Activated naive CD4-positive, alpha-beta T cell treated with anti-CD3 and anti-CD28 coated beads, Interleukin-2, amount 50 U/mL, for 24 hours (primary cell): ENCODE data around the gene C4A.
"Not testable (repeated sequence)": the region's sequence is repeated elsewhere in the genome, so short reads cannot be mapped to it uniquely, and the experiment has no call there.

Experiments used
- H3K27ac Mint-ChIP-seq: one replicate; pipeline ENCODE4 v1.8.0; 2021; ENCODE audit warnings: mild to moderate bottlenecking, mixed read lengths
- H3K27me3 Mint-ChIP-seq: one replicate; pipeline ENCODE4 v1.8.0; 2021; ENCODE audit warnings: mixed read lengths
- H3K36me3 Mint-ChIP-seq: one replicate; pipeline ENCODE4 v1.8.0; 2021; ENCODE audit warnings: mixed read lengths
- H3K4me1 Mint-ChIP-seq: one replicate; pipeline ENCODE4 v1.8.0; 2021; ENCODE audit warnings: mixed read lengths
- H3K4me3 Mint-ChIP-seq: one replicate; pipeline ENCODE4 v1.8.0; 2021; ENCODE audit warnings: mild to moderate bottlenecking, mixed read lengths
- H3K9me3 Mint-ChIP-seq: one replicate; pipeline ENCODE4 v1.8.0; 2021; ENCODE audit warnings: mixed read lengths

C4A gene

DNA sequence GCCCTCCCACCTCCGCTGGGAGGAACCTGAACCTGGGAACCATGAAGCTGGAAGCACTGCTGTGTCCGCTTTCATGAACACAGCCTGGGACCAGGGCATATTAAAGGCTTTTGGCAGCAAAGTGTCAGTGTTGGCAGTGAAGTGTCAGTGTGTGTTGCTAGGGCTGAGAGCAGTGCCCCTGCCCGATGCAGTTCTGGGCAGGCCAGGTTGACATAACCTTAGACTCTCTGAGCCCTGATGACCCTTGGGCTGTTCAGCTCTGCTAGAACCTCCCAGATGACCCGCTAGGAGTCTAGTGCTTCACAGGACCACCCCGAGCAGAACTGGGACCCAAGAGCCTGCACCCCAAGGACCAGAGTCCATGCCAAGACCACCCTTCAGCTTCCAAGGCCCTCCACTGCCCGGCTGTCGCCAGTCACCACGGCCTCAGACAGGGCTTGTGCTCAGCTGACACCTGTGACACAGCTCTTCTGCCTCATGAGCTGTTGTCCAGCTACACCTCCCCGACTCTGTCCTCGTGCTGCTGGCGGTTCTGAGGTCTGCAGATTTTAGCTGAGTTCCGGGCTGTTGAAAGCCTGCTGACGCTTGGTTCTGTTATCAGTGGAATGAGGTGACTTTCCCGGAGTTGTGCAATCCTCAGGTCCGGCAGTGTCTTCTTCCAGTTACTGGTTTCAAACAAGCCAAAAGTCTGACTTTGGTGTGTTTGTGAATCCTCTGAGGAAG is 20.9 kb downstream of the C4A start:
- peaks cover 10% of the 10 kb centered on the region for H3K4me1 Mint-ChIP-seq
- H3K36me3 Mint-ChIP-seq, H3K4me3 Mint-ChIP-seq, H3K27me3 Mint-ChIP-seq, H3K27ac Mint-ChIP-seq, H3K9me3 Mint-ChIP-seq: not testable (repeated sequence)

DNA sequence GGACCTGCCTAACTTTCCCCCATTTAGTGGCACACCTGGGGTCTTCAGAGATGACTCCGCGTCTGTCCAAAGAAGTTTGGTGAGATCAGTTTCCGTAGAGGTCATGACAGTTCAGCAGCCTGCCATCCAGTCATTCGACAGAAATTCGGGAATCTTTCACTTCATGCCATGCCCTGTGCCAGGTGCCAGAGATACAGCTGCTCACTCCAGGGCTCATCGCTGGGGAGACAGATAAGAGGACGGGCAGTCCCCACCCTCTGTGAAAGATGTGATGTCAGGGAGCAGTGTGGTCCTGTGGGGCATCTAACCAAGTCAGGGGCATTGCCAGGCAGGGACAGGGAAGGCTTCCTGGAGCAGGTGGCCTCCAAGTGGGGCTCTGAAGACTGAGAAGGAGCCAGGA is 21.4 kb downstream of the C4A start:
- H3K9me3 Mint-ChIP-seq, H3K27ac Mint-ChIP-seq, H3K27me3 Mint-ChIP-seq, H3K4me3 Mint-ChIP-seq, H3K36me3 Mint-ChIP-seq: not testable (repeated sequence)
- H3K4me1 Mint-ChIP-seq, result peaks cover 10% of the 10 kb centered on the region

DNA sequence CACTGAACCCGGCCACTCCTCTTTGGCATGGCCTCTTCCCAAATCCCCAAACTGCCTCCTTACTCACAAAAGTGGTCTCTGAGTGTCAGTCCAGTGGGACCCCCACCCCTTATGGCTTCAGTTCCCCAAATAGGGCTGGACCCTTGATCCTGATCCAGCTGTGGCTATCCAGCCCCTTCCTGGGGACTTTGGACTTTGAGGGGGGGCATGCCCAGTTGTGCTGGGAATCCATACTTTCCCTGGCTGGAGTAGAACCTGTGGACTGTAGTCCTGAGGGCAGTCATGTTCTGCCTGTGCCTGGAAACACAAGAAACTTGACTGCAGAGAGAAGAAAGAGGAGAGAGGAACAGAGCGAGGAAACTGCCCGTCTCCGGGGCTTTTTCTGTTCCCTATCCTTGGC is 22.5 kb downstream of the C4A start:
- not testable (repeated sequence) for H3K4me3 Mint-ChIP-seq, H3K9me3 Mint-ChIP-seq, H3K36me3 Mint-ChIP-seq, H3K27me3 Mint-ChIP-seq, H3K27ac Mint-ChIP-seq
- peaks cover 10% of the 10 kb centered on the region for H3K4me1 Mint-ChIP-seq

DNA sequence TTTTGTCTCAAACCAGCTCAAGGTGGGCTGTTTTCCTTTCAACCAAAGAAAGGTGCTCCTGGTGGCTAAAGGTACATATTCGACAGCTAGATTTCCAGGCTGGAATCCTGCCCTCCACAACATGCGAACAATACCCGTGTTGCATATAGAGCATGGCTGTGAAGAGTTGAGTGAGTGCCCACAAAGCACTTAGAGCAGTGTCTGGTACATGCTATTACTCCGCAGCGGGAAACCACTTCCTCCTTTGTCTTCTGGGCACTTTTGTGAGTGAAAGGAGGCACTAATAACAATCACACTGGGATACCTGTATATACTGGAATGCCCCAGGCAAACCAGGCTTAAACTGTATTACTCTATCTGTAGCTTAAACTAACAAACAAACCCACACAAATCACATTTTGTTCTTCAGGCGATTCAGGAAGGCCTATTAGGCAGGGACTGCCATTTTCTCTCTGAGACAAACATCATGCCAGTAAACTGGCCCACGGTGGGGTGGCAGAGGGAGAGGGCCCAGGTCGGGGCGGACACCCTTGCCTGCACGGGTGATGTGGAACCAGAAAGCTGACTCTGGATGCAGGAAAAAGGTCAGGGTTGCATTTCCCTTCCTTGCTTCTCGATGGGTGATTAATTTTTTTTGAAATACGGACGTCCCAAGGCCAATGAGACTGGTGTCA is 23.1 kb downstream of the C4A start:
- H3K4me3 Mint-ChIP-seq, H3K9me3 Mint-ChIP-seq, H3K27me3 Mint-ChIP-seq, H3K36me3 Mint-ChIP-seq: not testable (repeated sequence)
- peak overlapping the region; percentile 72 for H3K27ac Mint-ChIP-seq
- H3K4me1 Mint-ChIP-seq, result peaks cover 10% of the 10 kb centered on the region

DNA sequence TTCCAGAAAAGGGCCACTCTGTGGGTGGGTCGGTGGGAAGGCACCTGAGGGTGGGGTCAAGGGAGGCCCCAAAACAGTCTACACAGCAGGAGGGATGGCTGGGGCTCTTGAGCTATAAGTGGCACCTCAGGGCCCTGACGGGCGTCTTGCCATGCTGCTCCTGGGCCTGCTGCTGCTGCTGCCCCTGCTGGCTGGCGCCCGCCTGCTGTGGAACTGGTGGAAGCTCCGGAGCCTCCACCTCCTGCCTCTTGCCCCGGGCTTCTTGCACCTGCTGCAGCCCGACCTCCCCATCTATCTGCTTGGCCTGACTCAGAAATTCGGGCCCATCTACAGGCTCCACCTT is 23.7 kb downstream of the C4A start:
- peaks cover 10% of the 10 kb centered on the region for H3K4me1 Mint-ChIP-seq
- not testable (repeated sequence) for H3K27ac Mint-ChIP-seq, H3K27me3 Mint-ChIP-seq, H3K4me3 Mint-ChIP-seq, H3K9me3 Mint-ChIP-seq, H3K36me3 Mint-ChIP-seq

DNA sequence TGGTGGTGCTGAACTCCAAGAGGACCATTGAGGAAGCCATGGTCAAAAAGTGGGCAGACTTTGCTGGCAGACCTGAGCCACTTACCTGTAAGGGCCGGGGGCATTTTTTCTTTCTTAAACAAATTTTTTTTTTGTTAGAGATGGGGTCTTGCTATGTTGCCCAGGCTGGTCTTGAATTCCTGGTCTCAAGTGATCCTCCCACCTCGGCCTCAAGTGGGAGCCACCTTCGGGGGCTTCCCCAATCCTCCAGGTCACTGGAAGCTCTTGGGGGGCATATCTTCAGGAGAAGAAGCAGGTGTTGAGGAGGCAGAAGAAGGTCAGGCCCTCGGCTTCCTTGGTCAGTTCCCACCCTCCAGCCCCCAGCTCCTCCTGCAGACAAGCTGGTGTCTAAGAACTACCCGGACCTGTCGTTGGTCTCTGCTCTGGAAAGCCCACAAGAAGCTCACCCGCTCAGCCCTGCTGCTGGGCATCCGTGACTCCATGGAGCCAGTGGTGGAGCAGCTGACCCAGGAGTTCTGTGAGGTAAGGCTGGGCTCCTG is 24.2 kb downstream of the C4A start:
- not testable (repeated sequence) for H3K27ac Mint-ChIP-seq, H3K36me3 Mint-ChIP-seq, H3K9me3 Mint-ChIP-seq, H3K4me3 Mint-ChIP-seq, H3K27me3 Mint-ChIP-seq
- peaks cover 10% of the 10 kb centered on the region for H3K4me1 Mint-ChIP-seq

DNA sequence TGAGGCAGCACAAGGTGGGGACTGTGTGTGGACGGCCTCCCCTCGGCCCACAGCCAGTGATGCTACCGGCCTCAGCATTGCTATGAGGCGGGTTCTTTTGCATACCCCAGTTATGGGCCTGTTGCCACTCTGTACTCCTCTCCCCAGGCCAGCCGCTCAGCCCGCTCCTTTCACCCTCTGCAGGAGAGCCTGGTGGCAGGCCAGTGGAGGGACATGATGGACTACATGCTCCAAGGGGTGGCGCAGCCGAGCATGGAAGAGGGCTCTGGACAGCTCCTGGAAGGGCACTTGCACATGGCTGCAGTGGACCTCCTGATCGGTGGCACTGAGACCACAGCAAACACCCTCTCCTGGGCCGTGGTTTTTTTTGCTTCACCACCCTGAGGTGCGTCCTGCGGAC is 25.2 kb downstream of the C4A start:
- H3K36me3 Mint-ChIP-seq, H3K4me3 Mint-ChIP-seq, H3K27ac Mint-ChIP-seq, H3K9me3 Mint-ChIP-seq, H3K27me3 Mint-ChIP-seq: not testable (repeated sequence)
- peaks cover 10% of the 10 kb centered on the region for H3K4me1 Mint-ChIP-seq

DNA sequence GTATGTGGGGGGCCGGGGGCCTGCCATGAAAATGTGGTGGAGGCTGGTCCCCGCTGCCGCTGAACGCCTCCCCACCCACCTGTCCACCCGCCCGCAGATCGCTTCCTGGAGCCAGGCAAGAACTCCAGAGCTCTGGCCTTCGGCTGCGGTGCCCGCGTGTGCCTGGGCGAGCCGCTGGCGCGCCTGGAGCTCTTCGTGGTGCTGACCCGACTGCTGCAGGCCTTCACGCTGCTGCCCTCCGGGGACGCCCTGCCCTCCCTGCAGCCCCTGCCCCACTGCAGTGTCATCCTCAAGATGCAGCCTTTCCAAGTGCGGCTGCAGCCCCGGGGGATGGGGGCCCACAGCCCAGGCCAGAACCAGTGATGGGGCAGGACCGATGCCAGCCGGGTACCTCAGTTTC is 26.2 kb downstream of the C4A start:
- peaks cover 10% of the 10 kb centered on the region for H3K4me1 Mint-ChIP-seq
- H3K27ac Mint-ChIP-seq, H3K27me3 Mint-ChIP-seq, H3K4me3 Mint-ChIP-seq, H3K9me3 Mint-ChIP-seq, H3K36me3 Mint-ChIP-seq: not testable (repeated sequence)

DNA sequence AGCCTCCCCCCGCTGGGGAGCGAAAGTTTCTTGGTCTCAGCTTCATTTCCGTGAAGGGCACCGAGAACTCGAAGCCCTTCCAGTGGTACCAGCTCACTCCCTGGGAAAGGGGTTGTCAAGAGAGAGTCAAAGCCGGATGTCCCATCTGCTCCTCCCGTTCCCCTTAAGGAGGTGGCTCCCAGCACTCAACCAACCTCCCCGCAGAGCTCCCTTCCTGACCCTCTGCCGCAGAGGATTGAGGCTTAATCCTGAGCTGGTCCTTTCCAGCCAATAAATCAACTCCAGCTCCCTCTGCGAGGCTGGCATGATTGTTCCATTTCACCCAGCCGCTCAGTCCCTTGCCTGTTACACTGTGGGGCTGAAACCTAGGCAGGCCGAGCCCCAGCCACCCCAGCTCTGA is 26.8 kb downstream of the C4A start:
- H3K4me1 Mint-ChIP-seq, result peaks cover 10% of the 10 kb centered on the region
- H3K27ac Mint-ChIP-seq, H3K27me3 Mint-ChIP-seq, H3K36me3 Mint-ChIP-seq, H3K4me3 Mint-ChIP-seq, H3K9me3 Mint-ChIP-seq: not testable (repeated sequence)

DNA sequence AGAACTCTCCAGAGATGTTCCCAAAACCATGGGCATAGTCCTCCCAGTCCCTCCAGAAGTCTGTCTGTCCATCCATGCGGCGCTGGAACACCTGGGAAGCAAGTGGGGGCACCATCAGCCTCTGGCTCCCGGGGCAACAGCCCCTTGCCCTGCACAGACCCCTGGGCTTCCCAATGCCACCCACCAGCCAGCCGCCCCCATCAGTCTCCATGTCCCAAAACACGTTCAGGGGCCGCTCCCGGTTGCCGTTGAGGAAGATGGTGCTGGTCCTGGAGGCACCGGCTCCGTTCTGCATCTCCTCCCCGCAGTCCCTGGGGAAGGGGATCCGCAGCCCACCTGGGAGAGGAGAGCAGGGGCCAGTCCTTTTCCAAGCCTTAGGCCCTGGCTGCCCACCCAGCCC is 27.7 kb downstream of the C4A start:
- H3K4me1 Mint-ChIP-seq, result not testable (repeated sequence)

DNA sequence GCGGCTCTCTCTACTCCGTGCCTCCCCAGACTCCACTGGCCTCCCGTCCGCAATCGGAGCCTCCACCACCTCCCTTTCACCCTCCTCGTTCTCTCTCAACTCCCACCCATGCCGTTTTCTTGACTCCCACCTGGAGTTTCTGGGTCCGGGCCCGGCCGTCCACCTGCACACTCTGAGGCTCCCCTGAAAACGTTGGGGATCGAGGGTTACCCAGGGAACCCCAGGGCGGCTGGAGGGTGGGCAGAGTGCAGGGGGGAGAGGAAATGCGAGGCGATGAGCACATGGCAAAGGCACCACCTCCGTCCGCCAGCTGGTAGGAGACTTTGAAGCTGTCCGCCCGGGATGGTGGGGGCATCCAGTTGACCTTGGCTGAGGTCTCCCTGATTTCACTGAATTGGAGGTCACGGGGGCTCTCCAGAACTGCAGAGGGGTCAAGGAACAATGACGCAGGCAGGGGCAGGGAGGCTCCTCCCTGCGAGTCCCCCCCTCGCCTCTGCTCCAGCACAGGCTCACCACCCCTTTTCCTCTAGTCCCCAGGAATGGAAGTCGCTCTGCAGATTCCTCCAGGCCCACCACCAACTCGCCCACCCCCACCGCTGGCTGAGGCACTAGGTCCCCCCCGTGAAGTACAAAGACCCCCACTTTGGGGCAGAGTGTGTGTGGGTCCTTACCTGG is 29.1 kb downstream of the C4A start:
- H3K4me3 Mint-ChIP-seq, H3K27ac Mint-ChIP-seq: not testable (repeated sequence)

More for the DNA sequence above, 27.7 kb downstream of the C4A start:
- H3K9me3 Mint-ChIP-seq, H3K27me3 Mint-ChIP-seq, H3K4me3 Mint-ChIP-seq, H3K27ac Mint-ChIP-seq, H3K36me3 Mint-ChIP-seq: not testable (repeated sequence)

DNA sequence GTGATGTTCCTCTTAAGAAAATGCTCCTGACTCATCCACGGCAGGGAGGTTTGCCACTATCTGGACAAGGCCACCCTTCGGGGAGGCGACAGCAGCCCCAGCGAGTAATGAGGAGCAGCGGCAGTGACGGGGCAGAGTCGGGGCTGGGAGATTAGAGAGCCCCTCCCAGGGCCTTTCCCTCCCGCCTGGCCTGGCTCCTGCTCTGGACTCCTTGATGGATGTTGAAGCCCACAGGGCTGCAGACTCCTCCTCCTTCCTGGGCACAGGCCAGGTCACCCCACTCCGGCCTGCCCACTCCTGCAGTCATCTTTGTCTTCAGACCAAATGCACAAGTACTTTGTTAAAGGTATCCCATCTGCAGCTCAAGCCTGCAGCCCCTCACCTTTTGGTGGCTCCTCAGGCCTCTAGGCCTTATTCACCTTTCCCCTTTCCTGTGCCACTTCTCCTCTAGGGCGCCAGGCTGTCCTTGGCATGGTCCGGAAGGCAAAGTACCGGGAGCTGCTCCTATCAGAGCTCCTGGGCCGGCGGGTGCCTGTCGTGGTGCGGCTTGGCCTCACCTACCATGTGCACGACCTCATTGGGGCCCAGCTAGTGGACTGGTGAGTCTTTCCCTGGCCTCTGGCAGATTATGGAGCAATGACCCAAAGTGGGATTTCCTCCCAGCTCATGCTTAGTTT is 31.2 kb downstream of the C4A start:
- not testable (repeated sequence) for H3K27me3 Mint-ChIP-seq, H3K27ac Mint-ChIP-seq, H3K4me3 Mint-ChIP-seq, H3K9me3 Mint-ChIP-seq, H3K36me3 Mint-ChIP-seq, H3K4me1 Mint-ChIP-seq

More for the DNA sequence above, 29.1 kb downstream of the C4A start:
- not testable (repeated sequence) for H3K4me1 Mint-ChIP-seq, H3K27me3 Mint-ChIP-seq, H3K36me3 Mint-ChIP-seq, H3K9me3 Mint-ChIP-seq

DNA sequence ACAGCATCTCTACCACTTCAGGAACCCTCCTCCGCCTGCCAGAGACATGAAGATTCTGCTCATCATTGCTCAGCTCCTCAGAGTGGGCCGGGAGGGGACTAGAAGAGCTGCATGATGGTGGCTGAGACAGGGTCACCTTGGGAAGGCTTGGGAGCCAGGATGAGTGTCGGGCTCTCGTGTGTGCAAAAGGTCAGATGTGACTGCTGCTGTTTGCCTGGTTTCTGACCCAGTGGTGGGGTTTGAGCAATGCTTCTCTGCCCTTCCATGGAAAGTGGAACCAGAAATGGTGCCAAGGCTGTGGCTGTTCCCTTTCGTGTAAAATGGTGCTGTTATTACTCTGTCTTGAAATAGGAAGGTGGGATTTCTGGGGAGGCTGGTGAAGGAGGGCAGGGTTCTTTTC is 31.9 kb downstream of the C4A start:
- not testable (repeated sequence) for H3K4me3 Mint-ChIP-seq, H3K9me3 Mint-ChIP-seq, H3K36me3 Mint-ChIP-seq, H3K27ac Mint-ChIP-seq, H3K4me1 Mint-ChIP-seq, H3K27me3 Mint-ChIP-seq

DNA sequence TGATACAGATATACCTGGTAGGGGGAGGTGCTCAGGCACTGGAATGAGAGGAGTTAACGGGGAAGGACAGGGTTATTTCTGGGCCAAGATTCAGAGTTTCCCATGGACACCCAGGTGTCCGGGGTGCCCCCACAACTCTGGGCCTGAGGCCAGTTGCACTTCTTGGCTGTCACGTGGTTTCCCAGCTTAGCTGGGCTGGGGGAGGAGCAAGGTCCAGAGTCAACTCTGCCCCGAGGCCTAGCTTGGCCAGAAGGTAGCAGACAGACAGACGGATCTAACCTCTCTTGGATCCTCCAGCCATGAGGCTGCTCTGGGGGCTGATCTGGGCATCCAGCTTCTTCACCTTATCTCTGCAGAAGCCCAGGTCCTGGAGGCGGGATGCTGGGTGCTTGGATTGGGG is 32.7 kb downstream of the C4A start, which contains the start of gene C4B:
Gene C4B (plus strand): TSS at position 249 of the 400 bp plus-strand sequence. CDS start 51 bp downstream, at position 300.
- H3K9me3 Mint-ChIP-seq, H3K4me1 Mint-ChIP-seq, H3K27ac Mint-ChIP-seq, H3K27me3 Mint-ChIP-seq, H3K36me3 Mint-ChIP-seq, H3K4me3 Mint-ChIP-seq: not testable (repeated sequence)

DNA sequence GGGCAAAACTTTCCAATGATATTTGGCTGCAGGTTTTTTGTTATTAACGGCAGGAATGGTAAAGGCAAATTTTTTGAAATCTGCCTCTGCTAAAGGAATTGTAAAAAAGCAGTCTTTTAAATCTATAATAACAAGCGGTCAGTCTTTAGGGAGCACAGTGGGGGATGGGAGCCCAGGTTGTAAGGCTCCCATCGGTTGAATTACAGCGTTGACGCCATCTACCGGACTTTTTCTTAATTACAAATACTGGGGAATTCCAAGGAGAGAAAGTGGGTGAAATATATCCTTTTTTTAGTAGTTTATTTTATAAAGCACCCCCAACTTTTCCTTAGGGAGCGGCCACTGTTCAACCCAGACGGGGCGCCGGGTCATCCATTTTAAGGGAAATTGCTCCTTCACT is 40.2 kb downstream of the C4A start:
- not testable (repeated sequence) for H3K4me3 Mint-ChIP-seq, H3K4me1 Mint-ChIP-seq, H3K9me3 Mint-ChIP-seq, H3K27ac Mint-ChIP-seq, H3K27me3 Mint-ChIP-seq, H3K36me3 Mint-ChIP-seq

DNA sequence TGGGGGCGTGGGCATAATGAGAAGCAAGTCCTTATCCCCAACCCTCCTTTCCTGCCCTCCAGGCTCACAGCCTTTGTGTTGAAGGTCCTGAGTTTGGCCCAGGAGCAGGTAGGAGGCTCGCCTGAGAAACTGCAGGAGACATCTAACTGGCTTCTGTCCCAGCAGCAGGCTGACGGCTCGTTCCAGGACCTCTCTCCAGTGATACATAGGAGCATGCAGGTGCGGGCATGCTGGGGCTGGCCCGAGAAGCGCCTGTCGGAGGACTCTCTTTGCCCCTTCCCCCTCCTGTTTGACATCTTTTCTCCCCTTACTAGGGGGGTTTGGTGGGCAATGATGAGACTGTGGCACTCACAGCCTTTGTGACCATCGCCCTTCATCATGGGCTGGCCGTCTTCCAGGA is 46.8 kb downstream of the C4A start:
- not testable (repeated sequence) for H3K27me3 Mint-ChIP-seq, H3K27ac Mint-ChIP-seq, H3K4me3 Mint-ChIP-seq, H3K4me1 Mint-ChIP-seq, H3K9me3 Mint-ChIP-seq, H3K36me3 Mint-ChIP-seq
